ENCODE data around the gene CA6.

The CA6 gene

GRCh38 chr1:8902765-8903164 is 42.9 kb upstream of the CA6 start:
- TF ChIP-seq, protein P1, sequence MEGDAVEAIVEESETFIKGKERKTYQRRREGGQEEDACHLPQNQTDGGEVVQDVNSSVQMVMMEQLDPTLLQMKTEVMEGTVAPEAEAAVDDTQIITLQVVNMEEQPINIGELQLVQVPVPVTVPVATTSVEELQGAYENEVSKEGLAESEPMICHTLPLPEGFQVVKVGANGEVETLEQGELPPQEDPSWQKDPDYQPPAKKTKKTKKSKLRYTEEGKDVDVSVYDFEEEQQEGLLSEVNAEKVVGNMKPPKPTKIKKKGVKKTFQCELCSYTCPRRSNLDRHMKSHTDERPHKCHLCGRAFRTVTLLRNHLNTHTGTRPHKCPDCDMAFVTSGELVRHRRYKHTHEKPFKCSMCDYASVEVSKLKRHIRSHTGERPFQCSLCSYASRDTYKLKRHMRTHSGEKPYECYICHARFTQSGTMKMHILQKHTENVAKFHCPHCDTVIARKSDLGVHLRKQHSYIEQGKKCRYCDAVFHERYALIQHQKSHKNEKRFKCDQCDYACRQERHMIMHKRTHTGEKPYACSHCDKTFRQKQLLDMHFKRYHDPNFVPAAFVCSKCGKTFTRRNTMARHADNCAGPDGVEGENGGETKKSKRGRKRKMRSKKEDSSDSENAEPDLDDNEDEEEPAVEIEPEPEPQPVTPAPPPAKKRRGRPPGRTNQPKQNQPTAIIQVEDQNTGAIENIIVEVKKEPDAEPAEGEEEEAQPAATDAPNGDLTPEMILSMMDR (conservative IDR thresholded peaks at IDR 0.05; ENCODE audit: low read depth, low read length), result no peak
- Histone ChIP-seq H3K4me2 (no peak overlapping the region), H4K20me1 (ENCODE audit: insufficient read depth) (no peaks in the 10 kb centered on the region), H3K9ac (no peak overlapping the region), H3K36me3 (ENCODE audit: insufficient read depth) (no peaks in the 10 kb centered on the region), H3K27me3 (ENCODE audit: insufficient read depth, low read depth) (no peaks in the 10 kb centered on the region; the same call in 1 of the 2 replicates), H3K27ac (no peak overlapping the region), H3K79me2 (ENCODE audit: insufficient read depth, low read depth) (no peaks in the 10 kb centered on the region), H3K4me1 (ENCODE audit: low read depth, poor library complexity, severe bottlenecking) (no peaks in the 10 kb centered on the region), H2AFZ (ENCODE audit: low read depth) (no peak overlapping the region), H3K4me3 (IDR thresholded peaks at IDR 0.05; ENCODE audit: insufficient read depth, low read depth, low read length) (no peak overlapping the region)

- Histone ChIP-seq H3K4me1 (ENCODE audit: low read depth, poor library complexity, severe bottlenecking) (no peaks in the 10 kb centered on the region), H3K36me3 (ENCODE audit: insufficient read depth) (no peaks in the 10 kb centered on the region), H3K4me3 (IDR thresholded peaks at IDR 0.05; ENCODE audit: insufficient read depth, low read depth, low read length) (no peak overlapping the region), H3K79me2 (ENCODE audit: insufficient read depth, low read depth) (no peaks in the 10 kb centered on the region), H3K27ac (no peak overlapping the region), H3K4me2 (no peak overlapping the region), H2AFZ (ENCODE audit: low read depth) (no peak overlapping the region), H4K20me1 (ENCODE audit: insufficient read depth) (no peaks in the 10 kb centered on the region), H3K27me3 (ENCODE audit: insufficient read depth, low read depth) (no peaks in the 10 kb centered on the region; the same call in 1 of the 2 replicates), H3K9ac (no peak overlapping the region)
- TF ChIP-seq, protein P1 (conservative IDR thresholded peaks at IDR 0.05; ENCODE audit: low read depth, low read length), result no peak
Measured at GRCh38 chr1:8903410-8903809, 42.3 kb upstream of the CA6 start.

DNA sequence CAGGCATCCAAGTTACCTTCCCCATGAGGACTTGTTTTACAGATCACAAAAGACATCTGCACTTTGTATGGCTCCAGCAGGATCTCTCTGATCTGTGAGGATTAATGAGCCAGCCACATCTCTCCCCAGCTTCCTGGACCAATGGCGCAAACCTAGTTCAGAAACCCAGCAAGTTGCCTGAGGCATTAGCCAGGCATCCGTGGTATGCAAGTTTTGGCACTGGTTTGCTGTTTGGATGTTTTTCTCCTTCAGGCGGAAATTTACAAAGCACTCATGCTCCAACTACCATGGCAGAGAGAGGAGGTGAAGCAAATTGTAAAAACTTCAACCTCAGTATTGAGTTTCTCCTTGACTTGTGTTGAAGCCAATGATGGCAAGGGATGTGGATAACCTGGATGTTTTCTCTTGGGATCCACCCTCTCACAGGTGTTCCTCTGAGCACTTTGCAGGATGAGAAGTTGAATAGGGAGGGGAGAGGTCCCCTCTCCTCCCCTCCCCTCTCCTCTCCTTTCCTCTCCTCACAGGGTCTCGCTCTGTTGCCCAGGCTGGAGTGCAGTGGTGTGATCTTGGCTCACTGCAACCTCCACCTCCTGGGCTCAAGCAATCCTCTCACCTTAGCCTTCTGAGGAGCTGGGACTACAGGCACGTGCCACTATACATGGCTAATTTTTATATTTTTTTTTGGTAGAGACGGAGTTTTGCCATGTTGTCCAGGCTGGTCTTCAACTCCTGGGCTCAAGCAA is 41.6 kb upstream of the CA6 start:
- TF ChIP-seq, protein P1 (conservative IDR thresholded peaks at IDR 0.05; ENCODE audit: low read depth, low read length), result no peak
- Histone ChIP-seq H3K4me1 (ENCODE audit: low read depth, poor library complexity, severe bottlenecking) (no peaks in the 10 kb centered on the region), H4K20me1 (ENCODE audit: insufficient read depth) (no peaks in the 10 kb centered on the region), H3K27me3 (ENCODE audit: insufficient read depth, low read depth) (no peaks in the 10 kb centered on the region; the same call in 1 of the 2 replicates), H2AFZ (ENCODE audit: low read depth) (no peak overlapping the region), H3K4me2 (no peak overlapping the region), H3K27ac (no peak overlapping the region), H3K36me3 (ENCODE audit: insufficient read depth) (no peaks in the 10 kb centered on the region), H3K4me3 (IDR thresholded peaks at IDR 0.05; ENCODE audit: insufficient read depth, low read depth, low read length) (no peak overlapping the region), H3K9ac (no peak overlapping the region), H3K79me2 (ENCODE audit: insufficient read depth, low read depth) (no peaks in the 10 kb centered on the region)

GRCh38 chr1:8905582-8906191 is 40.0 kb upstream of the CA6 start:
- H3K36me3 ChIP-seq (ENCODE audit: insufficient read depth), result no peaks in the 10 kb centered on the region
- H3K4me3 ChIP-seq (IDR thresholded peaks at IDR 0.05; ENCODE audit: insufficient read depth, low read depth, low read length), result no peak overlapping the region
- H3K9ac ChIP-seq, result no peak overlapping the region
- H2AFZ ChIP-seq (ENCODE audit: low read depth), result no peak overlapping the region
- H3K27ac ChIP-seq, result no peak overlapping the region
- H3K4me2 ChIP-seq, result no peak overlapping the region
- no peaks in the 10 kb centered on the region for H3K4me1 ChIP-seq (ENCODE audit: low read depth, poor library complexity, severe bottlenecking)
- H3K27me3 ChIP-seq (ENCODE audit: insufficient read depth, low read depth), result no peaks in the 10 kb centered on the region; the same call in 1 of the 2 replicates
- H3K79me2 ChIP-seq (ENCODE audit: insufficient read depth, low read depth), result no peaks in the 10 kb centered on the region
- H4K20me1 ChIP-seq (ENCODE audit: insufficient read depth), result no peaks in the 10 kb centered on the region
- TF ChIP-seq, protein P1 (conservative IDR thresholded peaks at IDR 0.05; ENCODE audit: low read depth, low read length), result no peak

All from KMS-11 (cell line).